ENCODE data around the gene GIMAP2.
"Not testable (repeated sequence)": the region's sequence is repeated elsewhere in the genome, so short reads cannot be mapped to it uniquely, and the experiment has no call there.

The GIMAP2 gene

DNA sequence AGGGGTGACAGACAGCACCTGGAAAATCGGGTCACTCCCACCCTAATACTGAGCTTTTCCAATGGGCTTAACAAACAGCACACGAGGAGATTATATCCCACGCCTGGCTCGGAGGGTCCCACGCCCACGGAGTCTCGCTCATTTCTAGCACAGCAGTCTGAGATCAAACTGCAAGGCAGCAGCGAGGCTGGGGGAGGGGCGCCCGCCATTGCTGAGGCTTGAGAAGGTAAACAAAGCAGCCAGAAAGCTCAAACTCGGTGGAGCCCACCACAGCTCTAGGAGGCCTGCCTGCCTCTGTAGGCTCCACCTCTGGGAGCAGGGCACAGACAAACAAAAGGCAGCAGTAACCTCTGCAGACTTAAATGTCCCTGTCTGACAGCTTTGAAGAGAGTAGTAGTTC is 6.9 kb upstream of the GIMAP2 start:
- not testable (repeated sequence) for DNase-seq

DNA sequence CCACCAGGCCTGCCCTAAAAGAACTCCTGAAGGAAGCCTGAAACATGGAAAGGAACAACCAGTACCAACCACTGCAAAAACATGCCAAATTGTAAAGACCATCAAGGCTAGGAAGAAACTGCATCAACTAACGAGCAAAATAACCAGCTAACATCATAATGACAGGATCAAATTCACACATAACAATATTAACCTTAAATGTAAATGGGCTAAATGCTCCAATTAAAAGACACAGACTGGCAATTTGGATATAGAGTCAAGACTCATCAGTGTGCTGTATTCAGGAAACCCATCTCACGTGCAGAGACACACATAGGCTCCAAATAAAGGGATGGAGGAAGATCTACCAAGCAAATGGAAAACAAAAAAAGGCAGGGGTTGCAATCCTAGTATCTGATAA is 5.1 kb upstream of the GIMAP2 start:
- not testable (repeated sequence) for DNase-seq

DNA sequence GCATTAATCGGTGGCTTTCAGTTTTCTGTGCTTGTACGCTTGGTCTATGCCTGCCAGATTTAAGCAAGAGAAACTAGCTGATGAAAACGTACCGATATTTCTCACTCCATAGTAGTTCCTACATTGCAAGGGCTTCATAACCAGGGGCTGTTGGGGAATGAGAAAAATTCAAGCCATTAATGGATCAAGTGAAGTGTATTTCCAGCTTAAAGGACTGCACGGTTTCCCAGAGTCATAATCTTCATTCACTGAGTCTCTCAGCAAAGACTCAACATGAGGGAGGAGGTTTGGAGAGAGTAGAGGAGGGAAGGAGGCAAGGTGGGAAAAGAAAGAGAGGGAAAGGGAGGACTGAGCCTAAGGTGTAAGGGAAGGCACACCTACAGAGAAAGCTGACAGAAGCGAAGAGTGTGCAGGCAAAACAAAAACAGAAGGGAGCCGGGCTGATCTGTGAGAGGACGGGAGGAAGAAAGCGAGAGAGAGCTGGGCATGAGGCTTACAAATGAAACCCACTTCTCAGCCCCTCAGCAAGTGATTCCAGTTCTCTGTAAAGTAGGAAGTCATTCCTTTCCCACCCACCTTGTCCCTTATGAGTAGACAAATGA is 625 bp downstream of the GIMAP2 start:
- DNase-seq, result no peak

DNA sequence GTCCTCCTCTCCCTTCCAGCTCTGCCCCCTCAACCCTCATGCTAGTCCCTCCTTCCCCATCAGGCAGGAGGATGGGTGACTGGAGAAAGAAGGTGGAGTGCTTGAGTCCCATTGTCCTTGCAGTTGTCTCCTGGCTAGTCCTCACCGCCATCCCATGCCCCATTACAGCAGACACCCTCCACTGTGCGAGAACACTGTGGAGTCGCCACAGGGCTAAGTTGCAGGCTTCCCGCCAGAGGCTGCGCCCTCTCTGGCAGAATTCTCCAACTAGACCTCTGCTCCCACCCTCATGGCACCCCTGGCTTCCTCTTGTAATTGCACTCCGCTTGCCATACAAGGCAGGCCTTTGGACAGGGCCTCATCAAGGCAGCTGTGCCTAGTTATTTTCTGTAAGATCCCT is 3.1 kb downstream of the GIMAP2 start:
- no peak for DNase-seq

DNA sequence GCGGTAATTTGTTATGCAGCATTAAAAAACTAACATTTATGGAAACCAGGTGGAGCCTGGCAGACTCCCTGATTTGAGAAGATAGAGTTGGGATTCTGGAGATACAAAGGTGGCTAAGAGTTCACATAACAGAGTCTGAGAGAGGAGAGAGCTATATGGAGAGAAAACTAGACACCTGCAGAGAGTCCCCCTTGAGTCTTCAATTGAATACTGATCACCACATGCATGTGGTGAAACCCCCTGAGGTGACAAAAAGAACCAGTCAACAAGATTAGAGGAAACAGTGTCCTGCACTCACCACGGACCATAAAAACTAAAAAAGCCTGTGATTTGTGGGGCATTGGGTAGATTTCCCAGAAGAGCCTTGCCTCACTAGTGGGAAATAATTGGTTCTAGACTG is 10.1 kb downstream of the GIMAP2 start:
- no peak for DNase-seq

DNA sequence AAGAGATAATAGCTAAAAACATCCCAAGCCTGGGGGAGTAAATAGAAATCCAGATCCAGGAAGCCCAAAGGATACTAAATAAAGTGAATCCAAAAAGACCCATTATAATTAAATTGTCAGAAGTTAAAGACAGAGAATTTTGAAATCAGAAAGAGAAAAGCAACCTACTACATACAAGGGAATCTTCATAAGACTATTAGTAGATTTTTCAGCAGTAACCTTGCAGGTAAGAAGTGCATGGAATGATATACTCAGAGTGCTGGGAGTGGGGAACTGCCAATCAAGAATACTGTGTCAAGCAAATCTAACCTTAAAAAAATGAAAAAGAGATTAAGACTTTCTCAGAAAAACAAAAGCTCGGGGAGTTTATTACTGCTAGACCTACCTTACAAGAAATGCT is 17.7 kb downstream of the GIMAP2 start:
- DNase-seq, result no peak

DNA sequence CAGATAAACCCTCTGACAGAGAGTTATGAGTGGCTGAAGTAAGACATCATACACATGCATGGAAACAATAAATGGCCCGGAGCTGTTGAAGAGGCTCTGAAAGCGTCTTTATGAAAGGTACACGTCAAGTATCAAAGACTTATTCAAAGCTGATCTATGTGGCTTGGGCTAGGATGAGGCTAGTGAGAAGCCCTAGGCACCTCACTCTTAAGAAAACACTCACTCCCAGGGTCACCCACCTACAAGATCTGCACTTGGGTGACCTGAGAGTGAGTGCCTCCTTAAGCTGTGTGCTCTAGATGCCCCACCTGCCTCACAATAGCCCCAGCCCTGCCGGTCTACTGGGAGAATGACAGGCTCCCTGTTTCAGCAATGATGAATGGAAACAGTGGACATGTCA is 29.8 kb downstream of the GIMAP2 start:
- DNase-seq, result no peak

DNA sequence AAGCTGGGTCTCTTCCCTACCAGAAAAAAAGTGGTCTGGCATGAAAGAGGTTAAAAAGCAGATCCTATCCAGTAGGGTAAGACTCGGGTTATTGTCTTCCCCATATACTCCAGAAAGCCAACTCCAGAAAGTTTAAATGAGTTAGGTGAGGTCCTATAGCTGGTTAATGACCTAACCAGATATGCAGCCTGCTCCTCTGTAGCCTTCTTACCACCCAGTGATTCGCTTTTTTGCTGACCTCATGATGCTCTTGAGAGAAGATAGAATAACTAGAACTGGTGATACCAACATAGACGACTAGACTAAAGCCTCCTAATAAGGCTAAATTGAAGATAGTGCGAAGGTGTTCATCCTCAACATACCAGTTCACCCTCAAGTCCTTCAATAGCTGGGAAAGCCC is 30.2 kb downstream of the GIMAP2 start:
- no peak for DNase-seq

DNA sequence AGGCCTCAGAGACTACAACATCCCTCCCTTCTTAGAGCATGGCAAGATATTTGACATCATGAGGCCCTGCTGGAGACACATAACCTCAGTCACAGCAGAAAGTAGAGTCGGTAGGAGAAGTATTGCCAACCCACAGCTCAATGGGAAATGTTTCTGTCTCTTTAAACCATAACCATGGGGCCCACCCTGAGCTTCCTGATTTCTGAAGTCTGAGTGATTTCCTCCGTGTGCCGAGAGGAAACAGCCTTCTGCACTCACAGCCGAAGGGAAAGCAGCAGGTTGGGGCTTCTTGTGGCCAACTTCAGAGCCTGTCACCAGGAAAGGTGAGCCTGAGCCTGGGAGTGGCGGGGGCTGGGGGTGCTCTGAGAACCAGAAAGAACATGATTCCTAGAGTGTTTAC is 30.9 kb downstream of the GIMAP2 start, which contains the start of gene GIMAP1:
GIMAP1 (plus strand) TSS at position 246 of the 400 bp plus-strand sequence. CDS start 2,435 bp downstream, outside the sequence.
- no peak for DNase-seq

DNA sequence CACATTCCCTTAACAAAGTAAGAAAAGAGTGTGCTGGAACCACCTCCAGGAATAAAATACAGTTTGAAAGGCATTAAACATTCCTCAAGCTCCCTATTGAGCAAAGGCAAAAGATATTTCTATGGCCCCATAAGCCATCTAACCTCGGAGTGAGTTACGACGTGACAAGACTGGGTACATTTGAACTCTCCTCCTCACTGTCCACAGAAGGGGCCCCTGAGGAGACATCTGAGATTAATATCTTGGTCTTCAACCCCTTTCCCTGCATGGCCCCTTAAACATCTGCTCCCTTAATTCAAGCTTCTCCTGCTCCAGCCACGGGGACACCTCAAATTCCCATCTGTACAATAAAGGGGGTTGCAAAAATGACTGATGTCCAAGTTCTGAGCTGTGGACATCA is 31.4 kb downstream of the GIMAP2 start:
- no peak for DNase-seq

DNA sequence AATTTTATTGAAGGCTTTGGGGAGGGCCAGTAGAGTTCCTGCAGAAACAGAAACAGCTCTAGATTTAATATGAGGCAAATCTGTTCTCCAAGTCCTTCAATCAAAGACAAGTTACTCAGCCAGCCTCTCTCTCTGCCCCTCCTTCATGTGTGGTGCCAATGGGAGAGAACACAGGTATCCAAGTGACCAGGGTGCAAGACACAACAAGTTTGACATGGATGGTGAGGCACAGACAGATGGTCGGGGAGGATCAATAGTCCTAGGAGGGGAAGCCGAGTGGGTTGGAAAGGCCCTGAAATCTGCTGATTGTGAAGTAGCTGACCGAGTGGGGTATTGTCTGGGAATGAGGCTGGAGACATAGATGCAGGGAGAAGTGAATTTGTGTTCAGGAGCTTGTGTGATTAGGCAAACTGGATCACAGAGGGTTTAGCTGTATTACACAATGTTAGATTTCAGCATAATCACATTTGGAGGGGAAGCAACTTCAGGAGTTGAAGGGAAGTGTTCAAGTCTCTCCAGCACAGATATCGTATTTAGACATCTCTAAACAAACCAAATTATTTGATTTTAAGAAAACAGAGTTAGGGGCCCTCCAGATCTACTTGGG is 32.4 kb downstream of the GIMAP2 start:
- no peak for DNase-seq

DNA sequence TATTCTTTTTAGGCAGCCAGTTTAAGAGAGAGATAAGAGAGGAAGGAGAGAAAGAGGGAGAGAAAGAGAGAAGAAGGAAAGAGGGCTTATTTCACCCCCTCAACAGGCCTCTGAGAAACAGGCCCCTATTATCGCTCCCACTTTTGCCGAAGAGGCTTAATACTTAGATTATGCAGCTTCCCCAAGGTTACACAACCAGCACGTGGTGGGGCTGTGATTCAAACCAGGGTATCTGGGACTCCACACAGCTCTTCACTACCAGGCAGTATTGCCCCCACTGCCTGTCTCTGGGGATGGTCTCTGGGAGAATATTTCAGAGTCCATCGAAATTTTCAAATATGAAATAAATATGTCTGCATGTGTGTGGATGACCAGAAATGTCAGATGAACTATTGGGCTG is 33.9 kb downstream of the GIMAP2 start:
- DNase-seq, result no peak

DNA sequence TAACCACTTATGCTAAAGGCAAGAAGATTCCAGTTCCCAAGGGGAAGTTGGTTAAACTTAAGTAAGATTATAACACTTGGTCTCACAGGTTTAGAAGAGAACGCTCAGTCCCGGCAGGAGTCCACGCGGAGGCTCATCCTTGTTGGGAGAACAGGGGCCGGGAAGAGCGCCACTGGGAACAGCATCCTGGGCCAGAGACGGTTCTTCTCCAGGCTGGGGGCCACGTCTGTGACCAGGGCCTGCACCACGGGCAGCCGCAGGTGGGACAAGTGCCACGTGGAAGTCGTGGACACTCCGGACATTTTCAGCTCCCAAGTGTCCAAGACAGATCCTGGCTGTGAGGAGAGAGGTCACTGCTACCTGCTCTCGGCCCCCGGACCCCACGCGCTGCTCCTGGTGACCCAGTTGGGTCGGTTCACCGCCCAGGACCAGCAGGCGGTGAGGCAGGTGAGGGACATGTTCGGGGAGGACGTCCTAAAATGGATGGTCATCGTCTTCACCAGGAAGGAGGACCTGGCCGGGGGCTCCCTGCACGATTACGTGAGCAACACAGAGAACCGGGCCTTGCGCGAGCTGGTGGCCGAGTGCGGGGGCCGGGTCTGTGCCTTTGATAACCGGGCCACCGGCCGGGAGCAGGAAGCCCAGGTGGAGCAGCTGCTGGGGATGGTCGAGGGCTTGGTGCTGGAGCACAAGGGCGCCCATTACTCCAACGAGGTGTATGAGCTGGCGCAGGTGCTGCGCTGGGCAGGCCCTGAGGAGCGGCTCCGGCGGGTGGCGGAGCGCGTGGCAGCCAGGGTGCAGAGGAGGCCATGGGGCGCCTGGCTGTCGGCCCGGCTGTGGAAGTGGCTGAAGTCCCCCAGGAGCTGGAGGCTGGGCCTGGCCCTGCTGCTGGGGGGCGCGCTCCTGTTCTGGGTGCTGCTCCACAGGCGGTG is 34.7 kb downstream of the GIMAP2 start:
- DNase-seq, result no peak

DNA sequence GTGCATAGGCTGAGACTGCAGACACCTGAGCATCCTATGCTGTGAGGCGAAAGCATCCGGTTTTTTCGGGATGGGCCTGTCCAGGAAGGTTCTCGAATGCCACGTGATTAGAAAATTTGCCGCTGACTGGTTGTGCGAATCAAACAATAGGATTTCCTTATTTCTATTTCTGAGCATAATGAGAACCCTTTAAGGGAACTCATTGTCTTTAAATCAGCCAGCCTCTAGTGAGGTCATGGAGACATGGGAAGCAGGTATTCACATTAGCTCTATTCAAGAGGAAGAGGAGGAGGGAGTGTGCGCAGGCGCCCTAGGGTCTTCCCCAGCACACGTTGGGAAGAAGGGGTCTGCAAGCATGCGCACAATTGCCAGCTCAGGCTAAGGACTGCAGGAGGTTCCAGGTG is 36.5 kb downstream of the GIMAP2 start:
- DNase-seq, result no peak

DNA sequence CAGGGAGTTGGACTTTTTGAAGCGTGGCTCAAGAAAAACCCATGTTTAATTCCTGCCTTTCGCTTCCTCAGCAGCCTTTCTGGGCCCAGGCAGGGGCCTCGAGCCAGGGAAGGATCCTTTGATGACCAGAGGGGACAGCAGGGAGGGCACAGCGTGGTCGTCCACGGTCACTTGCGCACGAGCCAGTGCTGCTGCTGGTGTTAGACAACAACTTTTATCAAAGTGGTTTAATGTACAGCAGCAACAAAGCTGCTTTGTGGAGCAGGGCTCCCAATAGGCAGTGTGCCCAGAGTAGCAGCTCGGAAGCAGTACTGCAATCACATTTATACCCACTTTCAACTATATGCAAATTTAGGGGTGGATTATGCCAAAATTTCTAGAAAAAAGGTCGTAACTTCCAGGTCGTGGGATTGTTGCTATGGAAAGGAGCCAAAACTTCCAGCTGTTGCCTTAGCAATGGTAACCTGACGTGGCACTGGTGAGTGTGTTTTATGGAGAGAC is 37.0 kb downstream of the GIMAP2 start:
- no peak for DNase-seq

DNA sequence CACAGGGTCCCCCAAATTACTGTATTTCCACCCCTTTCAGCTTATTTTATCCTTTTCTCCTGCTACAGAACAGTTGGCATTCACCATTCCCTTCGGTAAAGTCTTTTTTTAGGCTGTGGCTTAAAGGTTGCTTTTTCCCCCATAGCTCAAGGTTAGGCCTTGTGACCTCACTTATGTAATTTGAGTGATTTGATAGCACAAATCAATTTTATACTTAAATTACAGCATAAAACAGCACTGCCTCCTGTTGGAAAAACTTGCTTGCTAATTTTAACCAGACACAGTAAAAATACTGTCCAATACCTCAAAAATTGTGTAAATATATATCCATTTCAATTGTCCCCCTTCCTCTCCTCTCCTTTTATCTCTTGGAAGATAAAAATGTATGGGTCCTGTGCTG is 38.0 kb downstream of the GIMAP2 start:
- DNase-seq, result no peak

DNA sequence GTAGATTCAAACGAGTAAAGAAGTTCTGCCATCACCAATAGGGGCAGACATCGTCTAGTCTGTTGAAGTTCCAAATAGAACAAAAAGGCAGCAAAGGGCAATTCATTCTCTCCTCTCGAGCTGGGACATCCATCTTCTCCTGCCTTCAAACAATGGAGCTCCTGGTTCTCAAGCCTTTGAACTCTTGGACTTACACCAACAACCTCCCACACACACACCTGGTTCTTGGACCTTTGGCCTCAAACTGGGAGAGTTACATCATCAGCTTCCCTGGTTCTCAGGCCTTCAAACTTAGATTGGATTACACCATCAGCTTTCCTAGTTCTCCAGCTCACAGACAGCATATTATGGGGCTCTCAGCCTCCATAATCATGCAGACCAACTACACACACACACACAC is 41.9 kb downstream of the GIMAP2 start:
- DNase-seq, result no peak

DNA sequence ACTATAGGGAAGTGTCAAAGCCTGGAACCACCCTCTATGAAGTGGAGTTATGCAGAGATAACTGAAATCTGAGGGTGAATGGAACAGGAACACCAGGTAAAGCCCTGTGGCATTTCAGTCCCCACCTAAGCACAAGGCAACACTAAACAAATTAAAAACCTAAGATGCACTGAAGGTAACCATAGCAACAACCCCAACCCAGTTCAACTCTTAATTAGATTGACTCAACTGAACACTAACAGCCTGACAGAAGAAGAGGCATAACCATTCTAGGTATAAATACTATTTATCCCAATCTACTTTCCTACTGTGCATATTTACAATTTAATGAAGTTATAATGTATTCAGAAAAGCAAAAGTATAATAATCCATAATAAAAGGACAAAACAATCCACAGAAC is 42.5 kb downstream of the GIMAP2 start:
- DNase-seq, result no peak

DNA sequence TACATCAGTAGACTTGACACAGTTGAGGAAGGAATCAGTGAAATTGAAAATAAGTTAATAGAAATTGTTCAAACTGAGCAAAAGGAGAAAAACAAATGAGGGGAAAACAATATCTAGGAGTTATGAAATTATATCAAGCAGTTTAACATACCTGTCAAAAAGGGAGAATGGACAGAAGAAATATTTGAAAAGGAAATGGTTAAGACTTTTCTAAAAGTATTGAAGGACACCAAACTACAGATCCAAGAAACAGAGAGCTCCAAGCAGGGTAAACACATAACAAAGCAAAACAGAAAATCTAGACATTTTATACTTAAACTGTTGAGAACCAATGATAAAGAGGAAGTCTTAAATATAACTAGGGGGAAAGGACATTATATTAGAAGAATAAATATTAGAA is 43.1 kb downstream of the GIMAP2 start:
- DNase-seq, result no peak

DNA sequence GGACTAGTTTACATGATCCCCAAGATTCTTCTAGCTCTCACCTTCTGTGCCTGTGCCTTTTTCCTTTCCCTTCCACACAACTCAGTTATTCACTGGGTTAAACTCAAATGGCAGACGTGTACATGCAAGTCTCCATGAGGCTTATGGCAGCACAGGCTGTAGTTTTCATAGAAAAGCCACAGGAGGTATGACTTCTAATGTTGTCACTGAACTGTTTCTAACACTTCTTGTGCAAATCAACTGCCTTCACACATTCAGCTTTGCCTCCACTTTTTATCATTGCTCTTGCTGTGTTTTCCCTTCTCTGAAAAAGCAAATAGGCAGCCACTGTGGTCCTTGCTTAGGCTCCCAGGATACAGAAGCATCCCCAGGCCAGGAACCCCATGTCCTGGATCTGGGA is 46.4 kb downstream of the GIMAP2 start:
- no peak for DNase-seq

DNA sequence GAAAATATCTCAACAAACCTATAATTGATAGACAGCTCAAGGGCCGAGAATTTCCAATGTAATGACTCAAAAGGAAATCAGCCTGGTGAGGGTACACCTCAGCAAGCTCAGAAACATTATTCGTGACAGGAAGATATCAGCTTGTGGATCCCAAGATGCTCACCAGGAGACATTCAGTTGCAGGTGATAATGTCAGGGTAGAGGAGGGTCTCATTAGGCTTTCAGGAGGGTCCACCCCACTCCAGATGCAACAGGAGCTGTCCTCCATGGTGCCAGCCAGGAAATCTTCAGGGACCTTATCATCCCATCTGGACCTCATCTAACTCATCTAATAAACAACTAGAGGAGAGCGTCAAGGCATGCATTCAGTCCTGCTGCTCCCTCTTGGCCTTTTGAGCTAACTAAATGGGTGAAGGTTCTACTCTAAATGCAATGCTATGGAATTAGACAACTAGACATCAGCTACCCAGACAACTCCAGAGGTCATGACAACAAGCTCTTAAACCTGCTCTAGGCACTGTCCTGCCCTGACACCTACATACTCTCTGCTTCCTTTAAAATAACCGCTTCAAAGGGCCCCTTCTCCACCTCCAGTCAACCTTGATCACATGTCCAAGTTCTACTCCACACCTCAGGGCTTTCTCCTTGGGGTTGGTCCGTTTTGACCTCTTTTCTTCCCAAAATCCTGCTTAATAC is 47.4 kb downstream of the GIMAP2 start:
- no peak for DNase-seq

DNA sequence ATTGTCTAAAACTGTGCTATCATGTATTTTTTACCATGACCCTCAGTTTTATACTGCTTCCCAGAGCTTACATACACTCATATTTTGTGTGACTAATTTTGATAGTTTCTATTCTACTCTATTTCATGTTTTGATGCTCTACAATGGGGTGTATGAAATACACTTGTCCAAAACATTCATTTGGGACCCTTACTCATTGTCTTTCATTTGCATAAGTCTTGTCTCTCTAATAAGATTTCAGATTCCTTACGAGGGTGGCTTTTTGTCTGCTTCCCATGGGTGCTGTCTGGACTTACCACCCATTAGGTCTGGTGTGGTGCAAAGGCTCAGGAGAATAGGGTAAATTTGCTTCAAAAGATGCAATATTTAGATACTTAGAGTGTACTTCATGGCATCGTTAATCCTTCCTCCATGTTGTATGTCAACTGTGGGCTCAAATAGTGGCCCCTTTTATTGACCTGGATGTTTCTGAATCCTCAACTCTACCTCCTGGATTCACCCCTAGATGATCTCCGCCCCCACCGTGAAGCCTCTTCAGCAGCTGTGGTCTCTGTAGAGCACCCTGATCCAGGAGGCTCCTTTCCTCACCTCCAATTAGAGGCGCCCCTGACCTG is 48.1 kb downstream of the GIMAP2 start:
- no peak for DNase-seq

DNA sequence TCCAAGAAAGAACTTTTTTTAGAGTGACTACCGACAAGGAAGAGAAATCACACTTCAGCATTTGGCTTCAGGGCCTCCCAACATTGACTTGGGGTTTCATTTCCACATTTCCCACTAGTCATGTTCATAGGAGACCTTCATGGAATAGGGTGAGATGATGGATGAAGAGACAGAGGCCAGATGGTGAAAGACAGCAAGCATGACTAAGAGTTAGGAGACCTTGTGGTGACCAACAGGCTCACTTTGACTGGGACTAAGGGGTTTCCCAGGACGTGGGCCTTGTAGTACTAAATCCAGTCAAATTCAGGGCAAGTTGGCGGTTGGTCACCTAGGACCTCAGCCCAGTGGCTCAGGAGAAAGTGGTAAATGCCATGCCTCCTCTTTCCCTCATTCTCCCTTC is 48.7 kb downstream of the GIMAP2 start:
- no peak for DNase-seq
